LoVo (cell line): ENCODE measurements around the gene STARD10.

Source experiments
- DNase-seq: peaks from one replicate; pipeline ENCODE4 v3.0.0-alpha.2; 2016; ENCODE audit warnings: low spot score

The STARD10 gene

DNA sequence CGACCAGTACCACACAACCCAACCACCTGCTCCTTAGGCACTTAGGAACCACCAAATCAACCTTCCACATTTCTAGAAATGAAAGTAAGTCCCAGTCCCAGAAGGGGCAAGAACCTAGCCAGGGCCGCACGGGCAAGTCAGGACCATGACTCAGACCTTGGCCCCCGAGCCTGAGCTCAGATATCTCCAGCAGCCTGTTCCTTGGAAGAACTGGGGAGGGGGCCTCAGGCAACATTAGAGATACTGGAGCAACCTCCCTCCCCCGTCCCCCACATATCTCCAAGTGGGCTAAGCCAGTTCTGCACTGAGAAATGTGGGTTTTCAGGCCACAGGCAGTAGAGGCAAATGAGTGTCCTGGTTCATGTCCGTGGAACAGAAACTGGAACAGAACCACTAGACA lies 49.4 kb downstream of the STARD10 start:
- no peak for DNase-seq

DNA sequence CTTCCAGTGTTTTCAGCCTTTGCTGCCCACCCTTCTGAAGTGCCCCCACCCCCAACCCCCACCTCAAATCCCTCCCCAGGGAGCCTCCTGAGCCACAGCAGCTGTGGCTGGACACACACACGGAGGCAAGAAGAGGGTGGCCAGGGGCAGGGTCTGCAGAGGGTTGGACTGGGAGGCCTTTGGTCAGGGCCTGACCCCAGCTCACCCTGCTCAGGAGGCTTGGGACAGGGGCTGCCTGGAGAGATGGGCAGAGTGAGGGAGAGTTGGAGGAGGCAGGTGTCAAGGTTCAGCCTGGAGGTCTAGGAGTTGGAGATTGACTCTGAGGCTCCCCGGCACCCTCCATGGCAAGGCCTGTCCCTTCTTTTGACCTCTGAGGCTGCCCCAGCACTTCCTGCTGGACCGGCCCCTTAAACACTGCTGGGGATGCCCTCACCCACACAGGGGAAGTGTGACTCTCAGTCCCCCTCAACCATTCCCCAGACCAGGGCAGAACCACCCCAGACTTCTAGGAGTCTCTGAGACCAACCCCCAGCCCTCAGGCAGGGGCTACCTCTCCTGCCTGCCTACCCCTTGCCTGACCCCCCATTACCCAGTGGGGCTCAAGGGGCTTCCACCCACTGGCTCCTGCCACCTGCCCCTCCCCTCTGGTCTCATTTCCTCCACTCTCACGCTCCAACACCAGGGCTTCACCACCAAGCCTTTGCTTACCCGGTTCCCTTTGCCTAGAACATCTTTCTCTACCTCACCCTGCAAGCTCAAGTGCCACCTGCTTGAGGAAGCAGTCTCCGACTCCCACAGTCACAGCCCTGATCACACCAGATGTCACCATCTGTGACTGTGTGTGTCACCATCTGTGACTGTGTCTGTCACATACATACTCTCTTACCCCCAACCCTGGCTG lies 50.3 kb downstream of the STARD10 start:
- DNase-seq = no peak

- DNase-seq = no peak
These were observed 51.1 kb downstream of the STARD10 start for GRCh38 chr11:72742513-72743320.

DNA sequence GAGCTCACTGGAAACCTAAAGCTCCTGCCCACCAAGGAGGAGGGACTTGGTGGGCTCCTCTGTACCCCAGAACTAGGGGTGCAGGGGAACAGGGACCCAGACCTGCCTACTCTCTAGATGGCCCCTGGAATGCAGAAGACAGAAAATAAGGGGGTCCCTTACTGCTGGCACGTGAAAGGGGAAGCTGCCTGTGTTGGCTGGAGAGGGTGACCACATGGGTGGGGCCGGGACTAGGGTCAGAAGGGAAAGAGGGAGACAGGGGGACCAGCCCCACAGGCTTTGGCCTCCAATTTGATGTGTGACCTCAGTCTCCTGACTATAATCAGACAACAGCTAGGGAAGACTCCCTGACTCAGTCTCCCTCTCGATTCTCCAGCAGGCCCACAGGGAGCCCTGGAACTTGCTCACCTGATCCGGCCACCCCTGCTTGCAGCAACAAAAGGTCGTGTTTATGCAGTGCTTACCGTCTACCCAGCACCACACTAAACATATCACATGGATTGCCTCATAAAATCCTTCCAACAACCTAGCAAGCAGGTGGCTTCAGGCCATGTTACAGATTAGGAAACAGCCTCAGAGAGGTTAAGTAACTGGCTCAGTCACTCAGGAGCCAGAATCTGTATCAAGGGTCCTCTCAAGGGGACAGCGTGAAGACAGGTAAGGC lies 51.9 kb downstream of the STARD10 start:
- DNase-seq = no peak

- no peak for DNase-seq
These were observed 52.4 kb downstream of the STARD10 start for GRCh38 chr11:72741429-72741833.

DNA sequence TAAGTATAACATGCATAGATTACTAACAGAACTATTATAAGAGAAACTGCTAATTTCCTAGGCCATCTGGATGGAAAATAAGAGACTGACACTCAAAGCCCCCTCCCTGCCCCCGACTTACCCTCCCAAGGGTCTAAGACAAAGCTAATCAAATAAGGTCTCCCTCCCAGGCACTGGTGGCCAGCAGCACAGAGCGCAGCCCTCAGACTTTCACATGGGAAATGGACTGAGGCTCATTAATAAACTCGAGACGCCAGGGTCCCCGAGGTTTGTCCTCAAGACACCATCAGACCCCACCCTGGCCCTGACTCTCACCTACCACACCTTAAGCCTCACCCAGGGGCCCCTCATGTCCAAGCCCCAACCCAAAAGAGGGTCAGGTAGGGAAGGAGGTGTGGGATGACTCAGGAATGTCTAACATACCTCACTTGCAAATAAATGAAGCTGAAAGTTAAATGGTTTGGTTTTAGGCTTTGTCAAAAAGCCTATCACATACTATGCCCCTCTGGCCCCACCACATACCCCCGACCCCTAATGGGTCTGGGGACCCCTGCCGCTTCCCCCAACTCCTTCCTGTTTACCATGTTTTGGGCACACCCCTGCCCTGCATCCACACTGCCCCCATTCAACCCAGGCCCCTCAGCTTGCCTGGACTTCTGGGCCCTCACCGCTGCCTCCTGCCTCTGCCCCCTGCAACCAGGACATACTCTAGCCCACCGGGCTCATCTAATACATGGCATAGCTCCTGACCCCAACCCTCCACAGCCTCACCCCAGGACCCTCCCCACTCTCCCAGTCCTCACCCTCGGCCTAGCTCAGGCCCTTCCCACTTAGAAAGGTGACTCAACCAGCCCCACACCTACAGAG lies 53.1 kb downstream of the STARD10 start:
- no peak for DNase-seq

- no peak for DNase-seq
These were observed 53.8 kb downstream of the STARD10 start for GRCh38 chr11:72740060-72740424.

- no peak for DNase-seq
These were observed 54.4 kb downstream of the STARD10 start for GRCh38 chr11:72739240-72740059.

DNA sequence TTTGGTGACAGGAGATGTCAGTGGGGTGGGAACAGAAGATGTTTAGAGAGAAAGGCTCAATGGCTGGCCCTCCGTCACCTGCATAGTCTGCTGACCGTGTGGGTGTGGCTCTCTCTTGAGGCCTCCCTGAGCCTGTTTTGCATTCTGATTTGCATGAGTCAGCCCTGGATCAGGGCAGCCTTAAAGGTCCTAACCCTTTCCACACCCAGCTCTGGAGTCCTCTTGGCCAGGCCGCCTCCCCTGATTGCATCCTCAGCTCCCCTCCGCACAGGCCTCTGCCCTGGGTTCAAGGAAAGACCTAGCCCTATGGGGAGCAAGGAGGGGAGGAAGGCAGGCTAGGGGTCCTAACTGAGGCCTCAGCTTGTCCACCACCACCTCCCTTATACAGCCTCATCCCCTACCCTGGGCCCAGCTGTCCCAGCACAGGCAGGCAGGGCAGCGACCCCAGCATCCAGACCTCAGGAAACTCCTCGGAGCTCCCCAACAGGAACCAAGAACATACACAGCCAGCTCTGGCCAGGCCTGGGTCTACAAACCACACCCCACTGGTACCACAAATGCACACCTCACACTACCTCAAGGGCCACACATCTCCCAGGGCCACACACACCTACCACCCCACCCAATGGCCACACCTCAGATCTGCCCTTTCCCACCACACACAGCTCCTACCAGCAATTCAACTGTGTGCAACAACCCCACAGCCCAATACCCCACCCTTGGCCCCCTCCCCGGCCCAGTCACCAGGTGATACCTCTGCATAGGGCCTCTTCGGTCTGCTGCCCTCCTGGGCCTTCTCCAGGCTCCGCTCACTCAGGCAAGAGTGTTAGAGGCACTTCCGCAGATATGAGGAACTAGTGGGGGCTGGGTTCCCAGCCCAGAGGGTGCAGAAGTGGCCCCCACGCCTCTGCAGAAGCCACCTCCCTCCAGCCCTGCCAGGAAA lies 55.4 kb downstream of the STARD10 start:
- no peak for DNase-seq

DNA sequence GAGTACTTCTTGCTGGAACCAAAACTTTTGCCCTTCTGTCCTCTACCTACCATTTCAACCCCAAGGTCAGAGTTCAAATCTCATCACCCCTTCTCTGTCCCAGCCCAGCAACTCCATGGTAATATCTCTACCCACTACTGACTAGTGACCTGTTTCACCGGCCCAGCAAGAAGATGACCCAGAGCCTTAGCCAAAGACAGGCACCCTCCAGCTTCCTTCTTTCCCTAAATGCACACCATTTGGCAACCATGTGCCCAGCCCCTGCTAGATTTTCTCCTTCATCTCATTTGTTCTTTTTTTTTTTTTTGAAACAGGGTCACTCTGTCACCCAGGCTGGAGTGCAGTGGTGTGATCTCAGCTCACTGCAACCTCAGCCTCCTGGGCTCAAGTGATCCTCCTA lies 56.5 kb downstream of the STARD10 start:
- DNase-seq = no peak

- no peak for DNase-seq
These were observed 57.3 kb downstream of the STARD10 start for GRCh38 chr11:72736452-72737069.

DNA sequence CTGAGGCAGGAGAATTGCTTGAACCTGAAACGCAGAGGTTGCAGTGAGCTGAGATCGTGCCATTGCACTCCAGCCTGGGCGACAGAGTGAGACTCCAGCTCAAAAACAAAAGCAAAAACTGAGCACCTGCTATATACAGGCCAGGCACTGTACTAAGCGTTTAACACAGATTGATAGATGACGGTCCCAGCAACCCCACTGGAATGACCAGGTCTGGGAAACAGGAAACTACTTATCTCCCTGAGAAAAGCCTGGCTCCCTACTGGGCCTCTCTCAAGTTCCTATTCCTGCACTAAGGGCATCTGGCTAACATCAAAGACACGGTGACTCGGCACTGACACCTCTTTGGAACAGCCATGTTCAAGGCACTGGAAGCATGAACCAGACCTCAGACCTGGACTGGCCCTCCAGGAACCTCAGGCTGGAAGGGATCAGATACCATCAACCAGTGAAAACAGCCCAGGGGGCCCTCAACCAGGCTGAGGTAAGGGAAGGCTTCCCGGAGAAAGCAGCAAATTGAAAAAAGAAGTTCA lies 58.3 kb downstream of the STARD10 start:
- peak; percentile 19 for DNase-seq

DNA sequence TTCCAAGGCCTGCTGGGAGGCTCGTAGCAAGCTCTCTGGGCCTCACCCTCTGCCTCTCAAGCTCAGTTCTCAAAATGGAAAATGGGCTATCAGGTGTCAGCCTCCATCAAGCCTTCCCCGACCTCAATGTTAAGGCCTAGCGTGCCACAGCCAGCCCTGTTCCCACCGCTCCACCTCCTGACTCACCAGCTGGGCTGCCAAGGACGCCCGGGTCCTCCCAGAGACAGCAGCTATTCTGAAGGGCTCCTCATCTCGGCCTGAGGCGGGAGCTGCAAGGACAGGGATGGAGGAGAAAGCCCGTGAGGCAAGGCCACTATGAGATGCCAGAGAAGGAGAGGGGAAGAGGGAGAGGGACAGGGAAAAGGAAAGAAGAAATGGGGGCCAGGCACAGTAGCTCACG lies 61.5 kb downstream of the STARD10 start:
- no peak for DNase-seq

GRCh38 chr11:72730737-72731136 lies 63.1 kb downstream of the STARD10 start:
- no peak for DNase-seq

- DNase-seq = no peak
These were observed 63.6 kb downstream of the STARD10 start for GRCh38 chr11:72730243-72730642.

- DNase-seq = no peak
These were observed 66.3 kb downstream of the STARD10 start for GRCh38 chr11:72727521-72727920.

- no peak for DNase-seq
These were observed 67.3 kb downstream of the STARD10 start for GRCh38 chr11:72726266-72727220.

DNA sequence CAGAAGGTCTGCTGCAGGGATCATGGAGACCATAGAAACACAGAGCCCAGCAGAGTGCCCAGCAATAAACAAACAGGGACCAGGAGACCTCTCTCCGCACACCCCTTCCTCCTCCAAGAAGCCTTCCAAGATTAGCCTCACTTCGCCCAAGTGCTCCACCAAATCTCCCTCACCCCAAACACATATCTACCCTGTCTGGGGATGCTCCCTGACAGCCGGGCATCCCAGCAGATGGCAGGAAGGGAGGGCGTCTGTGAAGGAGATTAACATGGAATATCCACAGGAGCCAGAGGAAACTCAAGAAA lies 68.2 kb downstream of the STARD10 start:
- no peak for DNase-seq
